ENCODE measurements around the gene TRMT13. TPM values are rescaled to one million over a fixed set of nuclear protein-coding genes. Genes with fewer than 3 reads are reported as not detected.

TRMT13 gene
- polyA plus RNA-seq, 1 donor = 31.1 TPM

- Histone ChIP-seq H3K4me3 (ENCODE audit: low read length) (no peak overlapping the region), H3K27me3 (ENCODE audit: control insufficient read depth, insufficient read depth, low read length) (no peaks in the 10 kb centered on the region), H3K27ac (ENCODE audit: low read length) (no peak overlapping the region), H3K36me3 (ENCODE audit: control insufficient read depth, insufficient read depth, low read length) (peaks cover 5% of the 10 kb centered on the region), H3K4me1 (ENCODE audit: control insufficient read depth, insufficient read depth, low read length) (no peaks in the 10 kb centered on the region), H3K9me3 (ENCODE audit: control insufficient read depth, low read depth, low read length) (no peaks in the 10 kb centered on the region)
- no CpG with 5 or more reads among the region's 1 CpG for WGBS (ENCODE audit: insufficient coverage, low lambda C conversion rate)
- no peak for DNase-seq
These were observed 10.8 kb upstream of the TRMT13 start for GRCh38 chr1:100122177-100122576.

GRCh38 chr1:100127226-100127625 is 5.7 kb upstream of the TRMT13 start:
- Histone ChIP-seq H3K4me3 (ENCODE audit: low read length) (no peak overlapping the region), H3K36me3 (ENCODE audit: control insufficient read depth, insufficient read depth, low read length) (no peaks in the 10 kb centered on the region), H3K9me3 (ENCODE audit: control insufficient read depth, low read depth, low read length) (no peaks in the 10 kb centered on the region), H3K27me3 (ENCODE audit: control insufficient read depth, insufficient read depth, low read length) (no peaks in the 10 kb centered on the region), H3K4me1 (ENCODE audit: control insufficient read depth, insufficient read depth, low read length) (peaks cover 5% of the 10 kb centered on the region), H3K27ac (ENCODE audit: low read length) (no peak overlapping the region)
- WGBS (ENCODE audit: insufficient coverage, low lambda C conversion rate) = 100% methylated on average over 1 of the region's 1 CpG
- no peak for DNase-seq

- no peak overlapping the region for H3K4me3 ChIP-seq (ENCODE audit: low read length)
- H3K27me3 ChIP-seq (ENCODE audit: control insufficient read depth, insufficient read depth, low read length) = no peaks in the 10 kb centered on the region
- WGBS (ENCODE audit: insufficient coverage, low lambda C conversion rate) = 100% methylated on average over 1 of the region's 5 CpGs
- peaks cover 5% of the 10 kb centered on the region for H3K4me1 ChIP-seq (ENCODE audit: control insufficient read depth, insufficient read depth, low read length)
- H3K36me3 ChIP-seq (ENCODE audit: control insufficient read depth, insufficient read depth, low read length) = no peaks in the 10 kb centered on the region
- H3K27ac ChIP-seq (ENCODE audit: low read length) = no peak overlapping the region
- DNase-seq = no peak
- H3K9me3 ChIP-seq (ENCODE audit: control insufficient read depth, low read depth, low read length) = no peaks in the 10 kb centered on the region
These were observed 2.3 kb upstream of the TRMT13 start for GRCh38 chr1:100130552-100131077.

- 55% methylated on average over 2 of the region's 8 CpGs for WGBS (ENCODE audit: insufficient coverage, low lambda C conversion rate)
- no peaks in the 10 kb centered on the region for H3K27me3 ChIP-seq (ENCODE audit: control insufficient read depth, insufficient read depth, low read length)
These were observed 1.3 kb upstream of the TRMT13 start for GRCh38 chr1:100131623-100132022.

GRCh38 chr1:100134872-100135271 is 1.9 kb downstream of the TRMT13 start:
- 60% methylated on average over 1 of the region's 3 CpGs for WGBS (ENCODE audit: insufficient coverage, low lambda C conversion rate)
- DNase-seq = no peak
- H3K27ac ChIP-seq (ENCODE audit: low read length) = no peak overlapping the region

More at GRCh38 chr1:100131623-100132022, 1.3 kb upstream of the TRMT13 start:
- Histone ChIP-seq H3K4me1 (ENCODE audit: control insufficient read depth, insufficient read depth, low read length) (peaks cover 5% of the 10 kb centered on the region), H3K27ac (ENCODE audit: low read length) (no peak overlapping the region), H3K36me3 (ENCODE audit: control insufficient read depth, insufficient read depth, low read length) (no peaks in the 10 kb centered on the region), H3K4me3 (ENCODE audit: low read length) (peak overlapping the region; percentile 84), H3K9me3 (ENCODE audit: control insufficient read depth, low read depth, low read length) (no peaks in the 10 kb centered on the region)
- DNase-seq = peak in 1 of 2 donors; percentile 4

GRCh38 chr1:100137602-100138001 is 4.6 kb downstream of the TRMT13 start:
- no CpG with 5 or more reads among the region's 2 CpGs for WGBS (ENCODE audit: insufficient coverage, low lambda C conversion rate)
- peaks cover 45% of the 10 kb centered on the region for H3K36me3 ChIP-seq (ENCODE audit: control insufficient read depth, insufficient read depth, low read length)

More at GRCh38 chr1:100134872-100135271, 1.9 kb downstream of the TRMT13 start:
- H3K4me3 ChIP-seq (ENCODE audit: low read length) = no peak overlapping the region
- no peaks in the 10 kb centered on the region for H3K9me3 ChIP-seq (ENCODE audit: control insufficient read depth, low read depth, low read length)
- H3K27me3 ChIP-seq (ENCODE audit: control insufficient read depth, insufficient read depth, low read length) = no peaks in the 10 kb centered on the region
- peaks cover 26% of the 10 kb centered on the region for H3K36me3 ChIP-seq (ENCODE audit: control insufficient read depth, insufficient read depth, low read length)
- peaks cover 5% of the 10 kb centered on the region for H3K4me1 ChIP-seq (ENCODE audit: control insufficient read depth, insufficient read depth, low read length)

GRCh38 chr1:100141192-100141591 is 8.2 kb downstream of the TRMT13 start:
- peaks cover 71% of the 10 kb centered on the region for H3K36me3 ChIP-seq (ENCODE audit: control insufficient read depth, insufficient read depth, low read length)
- H3K27me3 ChIP-seq (ENCODE audit: control insufficient read depth, insufficient read depth, low read length) = no peaks in the 10 kb centered on the region
- no CpG with 5 or more reads among the region's 4 CpGs for WGBS (ENCODE audit: insufficient coverage, low lambda C conversion rate)
- peaks cover 7% of the 10 kb centered on the region for H3K4me1 ChIP-seq (ENCODE audit: control insufficient read depth, insufficient read depth, low read length)
- H3K9me3 ChIP-seq (ENCODE audit: control insufficient read depth, low read depth, low read length) = no peaks in the 10 kb centered on the region
- no peak overlapping the region for H3K27ac ChIP-seq (ENCODE audit: low read length)
- no peak for DNase-seq
- H3K4me3 ChIP-seq (ENCODE audit: low read length) = no peak overlapping the region

More at GRCh38 chr1:100137602-100138001, 4.6 kb downstream of the TRMT13 start:
- H3K27me3 ChIP-seq (ENCODE audit: control insufficient read depth, insufficient read depth, low read length) = no peaks in the 10 kb centered on the region
- peaks cover 6% of the 10 kb centered on the region for H3K4me1 ChIP-seq (ENCODE audit: control insufficient read depth, insufficient read depth, low read length)
- H3K9me3 ChIP-seq (ENCODE audit: control insufficient read depth, low read depth, low read length) = no peaks in the 10 kb centered on the region
- H3K4me3 ChIP-seq (ENCODE audit: low read length) = no peak overlapping the region
- H3K27ac ChIP-seq (ENCODE audit: low read length) = no peak overlapping the region
- no peak for DNase-seq

GRCh38 chr1:100142343-100142742 is 9.4 kb downstream of the TRMT13 start:
- H3K4me3 ChIP-seq (ENCODE audit: low read length) = no peak overlapping the region
- DNase-seq = peak in 1 of 2 donors; percentile 3
- peaks cover 67% of the 10 kb centered on the region for H3K36me3 ChIP-seq (ENCODE audit: control insufficient read depth, insufficient read depth, low read length)
- no peaks in the 10 kb centered on the region for H3K9me3 ChIP-seq (ENCODE audit: control insufficient read depth, low read depth, low read length)
- H3K27me3 ChIP-seq (ENCODE audit: control insufficient read depth, insufficient read depth, low read length) = no peaks in the 10 kb centered on the region
- peaks cover 7% of the 10 kb centered on the region for H3K4me1 ChIP-seq (ENCODE audit: control insufficient read depth, insufficient read depth, low read length)
- no peak overlapping the region for H3K27ac ChIP-seq (ENCODE audit: low read length)
- 67% methylated on average over 3 of the region's 3 CpGs for WGBS (ENCODE audit: insufficient coverage, low lambda C conversion rate)

GRCh38 chr1:100145116-100145515 is 12.2 kb downstream of the TRMT13 start:
- no peaks in the 10 kb centered on the region for H3K9me3 ChIP-seq (ENCODE audit: control insufficient read depth, low read depth, low read length)
- WGBS (ENCODE audit: insufficient coverage, low lambda C conversion rate) = 72% methylated on average over 2 of the region's 3 CpGs
- no peaks in the 10 kb centered on the region for H3K27me3 ChIP-seq (ENCODE audit: control insufficient read depth, insufficient read depth, low read length)
- H3K36me3 ChIP-seq (ENCODE audit: control insufficient read depth, insufficient read depth, low read length) = peaks cover 51% of the 10 kb centered on the region
- H3K27ac ChIP-seq (ENCODE audit: low read length) = no peak overlapping the region
- DNase-seq = peak in 1 of 2 donors; percentile 2
- H3K4me1 ChIP-seq (ENCODE audit: control insufficient read depth, insufficient read depth, low read length) = peaks cover 7% of the 10 kb centered on the region
- H3K4me3 ChIP-seq (ENCODE audit: low read length) = no peak overlapping the region

- Histone ChIP-seq H3K27me3 (ENCODE audit: control insufficient read depth, insufficient read depth, low read length) (no peaks in the 10 kb centered on the region), H3K36me3 (ENCODE audit: control insufficient read depth, insufficient read depth, low read length) (peaks cover 39% of the 10 kb centered on the region), H3K4me3 (ENCODE audit: low read length) (no peak overlapping the region), H3K4me1 (ENCODE audit: control insufficient read depth, insufficient read depth, low read length) (peaks cover 7% of the 10 kb centered on the region), H3K9me3 (ENCODE audit: control insufficient read depth, low read depth, low read length) (no peaks in the 10 kb centered on the region), H3K27ac (ENCODE audit: low read length) (no peak overlapping the region)
- no CpG with 5 or more reads among the region's 1 CpG for WGBS (ENCODE audit: insufficient coverage, low lambda C conversion rate)
- no peak for DNase-seq
These were observed 14.0 kb downstream of the TRMT13 start for GRCh38 chr1:100146958-100147357.

GRCh38 chr1:100147875-100148274 is 14.9 kb downstream of the TRMT13 start:
- Histone ChIP-seq H3K27ac (ENCODE audit: low read length) (no peak overlapping the region), H3K9me3 (ENCODE audit: control insufficient read depth, low read depth, low read length) (no peaks in the 10 kb centered on the region), H3K36me3 (ENCODE audit: control insufficient read depth, insufficient read depth, low read length) (peaks cover 34% of the 10 kb centered on the region), H3K4me1 (ENCODE audit: control insufficient read depth, insufficient read depth, low read length) (no peaks in the 10 kb centered on the region), H3K4me3 (ENCODE audit: low read length) (no peak overlapping the region), H3K27me3 (ENCODE audit: control insufficient read depth, insufficient read depth, low read length) (no peaks in the 10 kb centered on the region)
- no peak for DNase-seq
- WGBS (ENCODE audit: insufficient coverage, low lambda C conversion rate) = 95% methylated on average over 3 of the region's 4 CpGs
